Common myeloid progenitor, CD34-positive (primary cell): Measurements from ENCODE around the gene PCSK6.

Experiments used
- CTCF ChIA-PET: fragments of 350-600 bp; sonication (Branson Sonifier 250); formaldehyde crosslinking; loops from one replicate; lab custom pipeline; 2021; ENCODE audit warnings: antibody characterized with exemption; lab: Charles Lee
- POLR2A ChIA-PET: fragments of 350-600 bp; sonication (Branson Sonifier 250); formaldehyde crosslinking; loops from one replicate; lab custom pipeline; 2021; ENCODE audit warnings: antibody characterized with exemption; lab: Charles Lee
- DNase-seq, 3 donors: peaks; one replicate each; pipeline versions ENCODE4 v3.0.0 to v3.0.0-alpha.2; 2013
- H3K27ac ChIP-seq, 2 experiments: 1 replicate in 1 of 2; 2 replicates in 1 of 2; pipeline ENCODE4 v1.7.0; 2013; ENCODE audit warnings: inconsistent platforms in 2 of 2, low read length in 2 of 2, mild to moderate bottlenecking in 2 of 2, low read depth in 1 of 2, moderate library complexity in 1 of 2; ENCODE audit not compliant: severe bottlenecking in 2 of 2, insufficient read depth in 1 of 2, poor library complexity in 1 of 2
- H3K27me3 ChIP-seq, 5 experiments: replicated peaks in 2 of 5; 1 replicate in 3 of 5; 2 replicates in 2 of 5; pipeline versions ENCODE4 v1.6.1 to v1.7.0; 2013; ENCODE audit warnings: low read length in 4 of 5, mild to moderate bottlenecking in 2 of 5, moderate library complexity in 2 of 5, inconsistent platforms in 1 of 5; ENCODE audit not compliant: insufficient read depth in 5 of 5, control insufficient read depth in 4 of 5
- H3K36me3 ChIP-seq, 4 experiments: 1 replicate in 2 of 4; 2 replicates in 2 of 4; pipeline versions ENCODE4 v1.6.1 to v1.7.0; 2013; ENCODE audit warnings: low read length in 3 of 4, control low read depth in 1 of 4, mild to moderate bottlenecking in 1 of 4; ENCODE audit not compliant: control insufficient read depth in 4 of 4, insufficient read depth in 4 of 4
- H3K4me1 ChIP-seq, 4 experiments: 1 replicate in 3 of 4; 2 replicates in 1 of 4; pipeline versions ENCODE4 v1.6.1 to v1.7.1; 2013; ENCODE audit warnings: low read length in 3 of 4, mild to moderate bottlenecking in 3 of 4, control low read depth in 1 of 4, inconsistent platforms in 1 of 4, moderate library complexity in 1 of 4; ENCODE audit not compliant: control insufficient read depth in 4 of 4, insufficient read depth in 4 of 4; ENCODE audit errors: control extremely low read depth in 1 of 4
- H3K4me3 ChIP-seq, 7 experiments: 1 replicate in 4 of 7; 2 replicates in 3 of 7; pipeline versions ENCODE4 v1.5.1 to v1.7.0; 2013; ENCODE audit warnings: mild to moderate bottlenecking in 7 of 7, low read length in 6 of 7, moderate library complexity in 6 of 7, inconsistent platforms in 2 of 7, low read depth in 2 of 7, control low read depth in 1 of 7; ENCODE audit not compliant: insufficient read depth in 4 of 7, control insufficient read depth in 1 of 7; ENCODE audit errors: extremely low read depth in 1 of 7
- H3K9me3 ChIP-seq, 5 experiments: 1 replicate in 4 of 5; 2 replicates in 1 of 5; pipeline versions ENCODE4 v1.6.1 to v1.7.1; 2013; ENCODE audit warnings: low read length in 4 of 5, mild to moderate bottlenecking in 2 of 5, inconsistent platforms in 1 of 5, low read depth in 1 of 5, moderate library complexity in 1 of 5; ENCODE audit not compliant: control insufficient read depth in 4 of 5, insufficient read depth in 2 of 5; ENCODE audit errors: control extremely low read depth in 1 of 5
- WGBS: methylation state at CpG from one replicate; pipeline ENCODE4 v1.1.5; 2013; ENCODE audit not compliant: insufficient coverage; 5-methylcytosine and 5-hydroxymethylcytosine counted together

PCSK6 gene

GRCh38 chr15:101446518-101447167 is 42.9 kb downstream of the PCSK6 start:
- peaks cover 0 to 4% (median 0%) of the 10 kb centered on the region in 5 experiments for H3K27me3 ChIP-seq
- CTCF ChIA-PET, result interaction anchor here (0.6 kb wide), 1 partner anchor 158 kb away, joined by 3 read pairs; no protein-coding TSS in a partner anchor
- peaks cover 3 to 11% (median 5%) of the 10 kb centered on the region in 5 experiments for H3K9me3 ChIP-seq
- no peak overlapping the region for H3K4me3 ChIP-seq
- peak in 2 of 3 donors; percentile 24 to 31 for DNase-seq
- no peak overlapping the region for H3K27ac ChIP-seq
- WGBS, result 75% methylated on average over 12 of the region's 12 CpGs
- POLR2A ChIA-PET, result no interaction called here
- H3K4me1 ChIP-seq, result peaks cover 4 to 40% (median 31%) of the 10 kb centered on the region in 4 experiments
- no peaks in the 10 kb centered on the region for H3K36me3 ChIP-seq

- ChIA-PET POLR2A (no interaction called here), CTCF (interaction anchor here (0.6 to 2.5 kb wide), 2 partner anchors 56 to 157 kb away, joined by 3 to 8 read pairs; no protein-coding TSS in a partner anchor)
- Histone ChIP-seq H3K27ac (no peak overlapping the region), H3K9me3 (peaks cover 3 to 11% (median 5%) of the 10 kb centered on the region in 5 experiments), H3K27me3 (peaks cover 0 to 4% (median 0%) of the 10 kb centered on the region in 5 experiments), H3K4me1 (peaks cover 8 to 38% (median 23%) of the 10 kb centered on the region in 4 experiments), H3K36me3 (no peaks in the 10 kb centered on the region), H3K4me3 (no peak overlapping the region)
- 73% methylated on average over 22 of the region's 22 CpGs for WGBS
- peak; percentile 31 to 69 (median 63) for DNase-seq
Observed at GRCh38 chr15:101445562-101446517, 43.7 kb downstream of the PCSK6 start.

- peaks cover 3 to 11% (median 5%) of the 10 kb centered on the region in 5 experiments for H3K9me3 ChIP-seq
- no peak overlapping the region for H3K4me3 ChIP-seq
- no peak overlapping the region for H3K27ac ChIP-seq
- DNase-seq, result no peak
- peaks cover 8 to 29% (median 15%) of the 10 kb centered on the region in 4 experiments for H3K4me1 ChIP-seq
- WGBS, result 95% methylated on average over 11 of the region's 12 CpGs
- ChIA-PET CTCF (interaction anchor here (2.5 kb wide), 1 partner anchor 57 kb away, joined by 8 read pairs; no protein-coding TSS in a partner anchor), POLR2A (no interaction called here)
- H3K27me3 ChIP-seq, result peaks cover 0 to 3% (median 2%) of the 10 kb centered on the region in 5 experiments
- H3K36me3 ChIP-seq, result no peaks in the 10 kb centered on the region
Observed at GRCh38 chr15:101444807-101445508, 44.5 kb downstream of the PCSK6 start.

- DNase-seq, result no peak
- peaks cover 8 to 24% (median 11%) of the 10 kb centered on the region in 4 experiments for H3K4me1 ChIP-seq
- CTCF ChIA-PET, result interaction anchor here (1.3 to 2.5 kb wide), 2 partner anchors 26 to 58 kb away, joined by 3 to 8 read pairs; no protein-coding TSS in a partner anchor
- peaks cover 3 to 11% (median 5%) of the 10 kb centered on the region in 5 experiments for H3K9me3 ChIP-seq
- H3K36me3 ChIP-seq, result no peaks in the 10 kb centered on the region
- 96% methylated on average over 8 of the region's 8 CpGs for WGBS
- POLR2A ChIA-PET, result no interaction called here
- no peak overlapping the region for H3K4me3 ChIP-seq
- no peak overlapping the region for H3K27ac ChIP-seq
- H3K27me3 ChIP-seq, result peaks cover 0 to 6% (median 3%) of the 10 kb centered on the region in 5 experiments
Observed at GRCh38 chr15:101444015-101444414, 45.5 kb downstream of the PCSK6 start.

GRCh38 chr15:101442272-101442671 is 47.2 kb downstream of the PCSK6 start:
- CTCF ChIA-PET, result interaction anchor here (1.7 to 2.8 kb wide), 2 partner anchors 9 to 60 kb away, joined by 5 to 11 read pairs; no protein-coding TSS in a partner anchor

GRCh38 chr15:101441696-101442095 is 47.8 kb downstream of the PCSK6 start:
- ChIA-PET CTCF (interaction anchor here (1.7 to 2.8 kb wide), 2 partner anchors 8 to 61 kb away, joined by 5 to 11 read pairs; no protein-coding TSS in a partner anchor), POLR2A (no interaction called here)
- DNase-seq, result peak in 2 of 3 donors; percentile 64 to 78

More at GRCh38 chr15:101442272-101442671, 47.2 kb downstream of the PCSK6 start:
- H3K27ac ChIP-seq, result no peak overlapping the region
- 97% methylated on average over 3 of the region's 6 CpGs for WGBS
- H3K27me3 ChIP-seq, result peaks cover 0 to 10% (median 4%) of the 10 kb centered on the region in 5 experiments
- H3K4me3 ChIP-seq, result no peak overlapping the region
- H3K36me3 ChIP-seq, result no peaks in the 10 kb centered on the region
- H3K9me3 ChIP-seq, result peaks cover 3 to 11% (median 5%) of the 10 kb centered on the region in 5 experiments
- DNase-seq, result no peak
- POLR2A ChIA-PET, result no interaction called here
- peaks cover 8 to 24% (median 11%) of the 10 kb centered on the region in 4 experiments for H3K4me1 ChIP-seq

More at GRCh38 chr15:101441696-101442095, 47.8 kb downstream of the PCSK6 start:
- H3K4me1 ChIP-seq, result peaks cover 8 to 21% (median 10%) of the 10 kb centered on the region in 4 experiments
- 39% methylated on average over 8 of the region's 11 CpGs for WGBS
- peak overlapping the region in 2 of 7 experiments; percentile 10 to 70 for H3K4me3 ChIP-seq
- H3K9me3 ChIP-seq, result peaks cover 3 to 11% (median 5%) of the 10 kb centered on the region in 5 experiments
- H3K36me3 ChIP-seq, result no peaks in the 10 kb centered on the region
- H3K27me3 ChIP-seq, result peaks cover 0 to 12% (median 4%) of the 10 kb centered on the region in 5 experiments
- no peak overlapping the region for H3K27ac ChIP-seq
